Measurements from ENCODE around the gene CEMIP2. TPM values are rescaled to one million over a fixed set of nuclear protein-coding genes. Genes with fewer than 3 reads are reported as not detected.

CEMIP2 gene
- total and polyA plus RNA-seq, 2 of the 13 experiments (the other 11 are each of a cell fraction or from before 2014, with no cell fraction given): 94.3 to 128 TPM

DNA sequence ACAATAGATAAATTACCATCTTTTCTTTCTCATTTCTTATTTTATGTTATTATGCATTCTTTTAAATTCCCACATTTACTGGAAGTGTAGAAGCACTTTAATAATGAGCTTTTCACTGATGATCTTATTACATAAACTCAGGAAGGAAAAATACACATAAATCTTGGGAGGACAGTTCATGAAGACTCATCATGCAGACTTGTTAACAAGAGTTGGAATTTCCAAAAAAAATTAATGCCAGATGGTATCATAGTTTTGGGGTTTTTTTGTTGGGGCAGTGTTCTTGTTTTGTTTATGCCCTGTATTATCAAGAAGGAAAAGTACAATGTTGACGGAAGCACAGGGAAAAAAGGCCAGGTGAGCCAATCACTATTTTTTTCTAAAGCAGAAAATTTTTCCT lies 35.1 kb downstream of the CEMIP2 start:
- FAIRE-seq: no peak
- ChIA-PET CTCF (ENCODE audit: low intra/inter-chr PET ratio, low total read pairs) (no interaction called here), POLR2A (no interaction called here)
- no peak overlapping the region for H3K4me2 ChIP-seq (ENCODE audit: low read depth, low read length)
- intact Hi-C loops (cut with micrococcal nuclease; ENCODE audit: unreplicated experiment) (no loop called here), in situ Hi-C loops (cut with HindIII; ENCODE audit: extremely low pct_ligation_motif_present, low pct_unique_long_range_greater_than_20kb) (no loop called here)
- no peaks in the 10 kb centered on the region for H3K9me3 ChIP-seq (ENCODE audit: low read length)
- no peak for ATAC-seq
- DNase-seq (ENCODE audit: low spot score): no peak
- H3K27me3 ChIP-seq (ENCODE audit: control insufficient read depth in 1 of 2, insufficient read depth in 2 of 2, low read length in 2 of 2): no peaks in the 10 kb centered on the region
- H3K79me2 ChIP-seq (ENCODE audit: insufficient read depth, low read length): peaks cover 6% of the 10 kb centered on the region
- H3K4me3 ChIP-seq (replicated peaks in 1 of 3; ENCODE audit: insufficient read depth in 1 of 3, low read depth in 2 of 3, low read length in 3 of 3): no peak overlapping the region
- H2AFZ ChIP-seq (ENCODE audit: low read length): no peak overlapping the region
- H3K27ac ChIP-seq (ENCODE audit: extremely low read length, insufficient read depth, low read length): no peak overlapping the region
- H3K4me1 ChIP-seq (ENCODE audit: insufficient read depth, low read length): peaks cover 9% of the 10 kb centered on the region
- TF ChIP-seq TCF7L2 (IDR thresholded peaks at IDR 0.05; ENCODE audit: low read depth, low read length) (no peak), ZNF703 (CRISPR knock-in tag; IDR thresholded peaks at IDR 0.05; ENCODE audit: borderline replicate concordance) (no peak), KLF12 (CRISPR knock-in tag; IDR thresholded peaks at IDR 0.05; ENCODE audit: borderline replicate concordance) (no peak), NFIB (CRISPR knock-in tag; IDR thresholded peaks at IDR 0.05; ENCODE audit: borderline replicate concordance) (no peak), ZKSCAN5 (CRISPR knock-in tag; IDR thresholded peaks at IDR 0.05) (no peak), ZNF24 (IDR thresholded peaks at IDR 0.05) (no peak), ZBTB42 (CRISPR knock-in tag; IDR thresholded peaks at IDR 0.05) (no peak), ZNF530 (CRISPR knock-in tag; IDR thresholded peaks at IDR 0.05; ENCODE audit: low read depth) (no peak), ZNF205 (CRISPR knock-in tag; IDR thresholded peaks at IDR 0.05) (no peak), HOXA9 (CRISPR knock-in tag; IDR thresholded peaks at IDR 0.05; ENCODE audit: borderline replicate concordance) (no peak), ZNF160 (CRISPR knock-in tag; IDR thresholded peaks at IDR 0.05) (no peak), ZNF616 (CRISPR knock-in tag; IDR thresholded peaks at IDR 0.05; ENCODE audit: low read depth) (no peak)
- TF ChIP-seq, protein P1, sequence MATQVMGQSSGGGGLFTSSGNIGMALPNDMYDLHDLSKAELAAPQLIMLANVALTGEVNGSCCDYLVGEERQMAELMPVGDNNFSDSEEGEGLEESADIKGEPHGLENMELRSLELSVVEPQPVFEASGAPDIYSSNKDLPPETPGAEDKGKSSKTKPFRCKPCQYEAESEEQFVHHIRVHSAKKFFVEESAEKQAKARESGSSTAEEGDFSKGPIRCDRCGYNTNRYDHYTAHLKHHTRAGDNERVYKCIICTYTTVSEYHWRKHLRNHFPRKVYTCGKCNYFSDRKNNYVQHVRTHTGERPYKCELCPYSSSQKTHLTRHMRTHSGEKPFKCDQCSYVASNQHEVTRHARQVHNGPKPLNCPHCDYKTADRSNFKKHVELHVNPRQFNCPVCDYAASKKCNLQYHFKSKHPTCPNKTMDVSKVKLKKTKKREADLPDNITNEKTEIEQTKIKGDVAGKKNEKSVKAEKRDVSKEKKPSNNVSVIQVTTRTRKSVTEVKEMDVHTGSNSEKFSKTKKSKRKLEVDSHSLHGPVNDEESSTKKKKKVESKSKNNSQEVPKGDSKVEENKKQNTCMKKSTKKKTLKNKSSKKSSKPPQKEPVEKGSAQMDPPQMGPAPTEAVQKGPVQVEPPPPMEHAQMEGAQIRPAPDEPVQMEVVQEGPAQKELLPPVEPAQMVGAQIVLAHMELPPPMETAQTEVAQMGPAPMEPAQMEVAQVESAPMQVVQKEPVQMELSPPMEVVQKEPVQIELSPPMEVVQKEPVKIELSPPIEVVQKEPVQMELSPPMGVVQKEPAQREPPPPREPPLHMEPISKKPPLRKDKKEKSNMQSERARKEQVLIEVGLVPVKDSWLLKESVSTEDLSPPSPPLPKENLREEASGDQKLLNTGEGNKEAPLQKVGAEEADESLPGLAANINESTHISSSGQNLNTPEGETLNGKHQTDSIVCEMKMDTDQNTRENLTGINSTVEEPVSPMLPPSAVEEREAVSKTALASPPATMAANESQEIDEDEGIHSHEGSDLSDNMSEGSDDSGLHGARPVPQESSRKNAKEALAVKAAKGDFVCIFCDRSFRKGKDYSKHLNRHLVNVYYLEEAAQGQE (IDR thresholded peaks at IDR 0.05; ENCODE audit: borderline replicate concordance in 1 of 2, low read depth in 1 of 2, low read length in 2 of 2): no peak
- TF ChIP-seq, protein P2, sequence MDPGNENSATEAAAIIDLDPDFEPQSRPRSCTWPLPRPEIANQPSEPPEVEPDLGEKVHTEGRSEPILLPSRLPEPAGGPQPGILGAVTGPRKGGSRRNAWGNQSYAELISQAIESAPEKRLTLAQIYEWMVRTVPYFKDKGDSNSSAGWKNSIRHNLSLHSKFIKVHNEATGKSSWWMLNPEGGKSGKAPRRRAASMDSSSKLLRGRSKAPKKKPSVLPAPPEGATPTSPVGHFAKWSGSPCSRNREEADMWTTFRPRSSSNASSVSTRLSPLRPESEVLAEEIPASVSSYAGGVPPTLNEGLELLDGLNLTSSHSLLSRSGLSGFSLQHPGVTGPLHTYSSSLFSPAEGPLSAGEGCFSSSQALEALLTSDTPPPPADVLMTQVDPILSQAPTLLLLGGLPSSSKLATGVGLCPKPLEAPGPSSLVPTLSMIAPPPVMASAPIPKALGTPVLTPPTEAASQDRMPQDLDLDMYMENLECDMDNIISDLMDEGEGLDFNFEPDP (CRISPR knock-in tag; conservative IDR thresholded peaks at IDR 0.05): no peak
- TF ChIP-seq, protein P3, sequence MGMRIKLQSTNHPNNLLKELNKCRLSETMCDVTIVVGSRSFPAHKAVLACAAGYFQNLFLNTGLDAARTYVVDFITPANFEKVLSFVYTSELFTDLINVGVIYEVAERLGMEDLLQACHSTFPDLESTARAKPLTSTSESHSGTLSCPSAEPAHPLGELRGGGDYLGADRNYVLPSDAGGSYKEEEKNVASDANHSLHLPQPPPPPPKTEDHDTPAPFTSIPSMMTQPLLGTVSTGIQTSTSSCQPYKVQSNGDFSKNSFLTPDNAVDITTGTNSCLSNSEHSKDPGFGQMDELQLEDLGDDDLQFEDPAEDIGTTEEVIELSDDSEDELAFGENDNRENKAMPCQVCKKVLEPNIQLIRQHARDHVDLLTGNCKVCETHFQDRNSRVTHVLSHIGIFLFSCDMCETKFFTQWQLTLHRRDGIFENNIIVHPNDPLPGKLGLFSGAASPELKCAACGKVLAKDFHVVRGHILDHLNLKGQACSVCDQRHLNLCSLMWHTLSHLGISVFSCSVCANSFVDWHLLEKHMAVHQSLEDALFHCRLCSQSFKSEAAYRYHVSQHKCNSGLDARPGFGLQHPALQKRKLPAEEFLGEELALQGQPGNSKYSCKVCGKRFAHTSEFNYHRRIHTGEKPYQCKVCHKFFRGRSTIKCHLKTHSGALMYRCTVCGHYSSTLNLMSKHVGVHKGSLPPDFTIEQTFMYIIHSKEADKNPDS (CRISPR knock-in tag; IDR thresholded peaks at IDR 0.05): no peak
- TF ChIP-seq, protein P4, sequence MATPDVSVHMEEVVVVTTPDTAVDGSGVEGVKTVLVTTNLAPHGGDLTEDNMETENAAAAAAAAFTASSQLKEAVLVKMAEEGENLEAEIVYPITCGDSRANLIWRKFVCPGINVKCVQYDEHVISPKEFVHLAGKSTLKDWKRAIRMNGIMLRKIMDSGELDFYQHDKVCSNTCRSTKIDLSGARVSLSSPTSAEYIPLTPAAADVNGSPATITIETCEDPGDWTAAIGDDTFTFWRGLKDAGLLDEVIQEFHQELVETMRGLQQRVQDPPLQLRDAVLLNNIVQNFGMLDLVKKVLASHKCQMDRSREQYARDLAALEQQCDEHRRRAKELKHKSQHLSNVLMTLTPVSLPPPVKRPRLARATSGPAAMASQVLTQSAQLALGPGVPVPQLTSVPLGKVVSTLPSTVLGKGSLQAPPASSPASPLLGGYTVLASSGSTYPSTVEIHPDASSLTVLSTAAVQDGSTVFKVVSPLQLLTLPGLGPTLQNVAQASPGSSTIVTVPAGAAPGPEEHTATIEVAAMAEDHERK (CRISPR knock-in tag; IDR thresholded peaks at IDR 0.05; ENCODE audit: low read depth): no peak
- H3K36me3 ChIP-seq (replicated peaks in 1 of 2; ENCODE audit: control insufficient read depth in 1 of 2, insufficient read depth in 2 of 2, low read length in 2 of 2): peaks cover 30 to 81% of the 10 kb centered on the region in 2 experiments
- BruUV-seq (replicated peaks): no TSS peak
- 53% methylated on average over 1 of the region's 1 CpG for WGBS (ENCODE audit: low lambda C conversion rate)
- no peak overlapping the region for H3K9ac ChIP-seq (ENCODE audit: insufficient read depth, low read depth, low read length)
- no peaks in the 10 kb centered on the region for H4K20me1 ChIP-seq (ENCODE audit: insufficient read depth, low read length)
